Measurements from ENCODE around the gene ZACN. TPM values are rescaled to one million over a fixed set of nuclear protein-coding genes. Genes with fewer than 3 reads are reported as not detected.

The ZACN gene
- total RNA-seq, 1 donor = not detected

DNA sequence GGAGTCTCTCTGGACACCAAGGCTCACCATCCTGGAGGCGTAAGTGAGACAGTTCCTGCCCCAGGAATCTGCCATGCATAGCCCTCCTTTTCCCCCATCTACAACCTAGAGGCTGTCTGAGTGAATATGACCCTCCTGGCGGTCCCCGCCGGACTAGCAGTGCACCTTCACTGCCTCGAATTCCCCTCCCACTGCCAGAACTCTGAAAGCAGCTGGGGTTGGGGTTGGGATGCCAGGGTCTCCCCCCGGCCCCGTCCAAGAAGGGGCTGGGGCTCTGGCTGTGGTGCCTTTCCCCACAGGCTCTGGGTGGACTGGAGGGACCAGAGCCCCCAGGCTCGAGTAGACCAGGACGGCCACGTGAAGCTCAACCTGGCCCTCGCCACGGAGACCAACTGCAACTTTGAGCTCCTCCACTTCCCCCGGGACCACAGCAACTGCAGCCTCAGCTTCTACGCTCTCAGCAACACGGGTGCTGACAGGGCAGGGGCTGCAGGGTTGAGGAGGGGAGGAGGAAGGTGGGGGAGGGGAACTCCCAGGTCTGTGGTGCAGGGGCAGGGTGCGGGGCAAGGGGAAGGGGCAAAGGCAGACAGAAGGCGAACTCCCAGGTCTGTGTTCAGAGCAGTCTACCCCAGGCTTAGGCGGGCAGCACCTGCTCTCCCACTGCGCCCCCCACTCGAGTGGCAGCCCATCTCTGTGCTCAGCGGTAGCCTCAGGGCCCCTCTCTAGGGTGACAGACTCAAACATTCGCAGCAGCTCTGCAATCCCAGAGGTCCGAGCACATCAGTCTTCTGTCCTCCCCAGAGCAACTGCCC is 1.2 kb downstream of the ZACN start:
- Histone ChIP-seq H2AFZ (ENCODE audit: low read length) (no peak overlapping the region), H3K4me3 (ENCODE audit: insufficient read depth, low read length) (no peak overlapping the region), H3K4me2 (ENCODE audit: insufficient read depth, low read length) (no peak overlapping the region), H3K36me3 (ENCODE audit: insufficient read depth, low read length) (peaks cover 13% of the 10 kb centered on the region), H3K27ac (ENCODE audit: low read depth, low read length) (no peak overlapping the region), H3K27me3 (ENCODE audit: insufficient read depth, low read length) (peaks cover 48% of the 10 kb centered on the region), H3K4me1 (ENCODE audit: insufficient read depth, low read length) (no peaks in the 10 kb centered on the region), H3K9me3 (ENCODE audit: low read depth, low read length) (no peaks in the 10 kb centered on the region), H3K79me2 (ENCODE audit: insufficient read depth, low read length) (no peaks in the 10 kb centered on the region), H4K20me1 (ENCODE audit: insufficient read depth, low read length) (peaks cover 7% of the 10 kb centered on the region)
- TF ChIP-seq, protein P1, sequence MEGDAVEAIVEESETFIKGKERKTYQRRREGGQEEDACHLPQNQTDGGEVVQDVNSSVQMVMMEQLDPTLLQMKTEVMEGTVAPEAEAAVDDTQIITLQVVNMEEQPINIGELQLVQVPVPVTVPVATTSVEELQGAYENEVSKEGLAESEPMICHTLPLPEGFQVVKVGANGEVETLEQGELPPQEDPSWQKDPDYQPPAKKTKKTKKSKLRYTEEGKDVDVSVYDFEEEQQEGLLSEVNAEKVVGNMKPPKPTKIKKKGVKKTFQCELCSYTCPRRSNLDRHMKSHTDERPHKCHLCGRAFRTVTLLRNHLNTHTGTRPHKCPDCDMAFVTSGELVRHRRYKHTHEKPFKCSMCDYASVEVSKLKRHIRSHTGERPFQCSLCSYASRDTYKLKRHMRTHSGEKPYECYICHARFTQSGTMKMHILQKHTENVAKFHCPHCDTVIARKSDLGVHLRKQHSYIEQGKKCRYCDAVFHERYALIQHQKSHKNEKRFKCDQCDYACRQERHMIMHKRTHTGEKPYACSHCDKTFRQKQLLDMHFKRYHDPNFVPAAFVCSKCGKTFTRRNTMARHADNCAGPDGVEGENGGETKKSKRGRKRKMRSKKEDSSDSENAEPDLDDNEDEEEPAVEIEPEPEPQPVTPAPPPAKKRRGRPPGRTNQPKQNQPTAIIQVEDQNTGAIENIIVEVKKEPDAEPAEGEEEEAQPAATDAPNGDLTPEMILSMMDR (IDR thresholded peaks at IDR 0.05; ENCODE audit: extremely low read depth, low read depth, low read length) = peak; percentile 9
- DNase-seq (ENCODE audit: insufficient read length, low spot score, missing footprints) = peak; percentile 90

DNA sequence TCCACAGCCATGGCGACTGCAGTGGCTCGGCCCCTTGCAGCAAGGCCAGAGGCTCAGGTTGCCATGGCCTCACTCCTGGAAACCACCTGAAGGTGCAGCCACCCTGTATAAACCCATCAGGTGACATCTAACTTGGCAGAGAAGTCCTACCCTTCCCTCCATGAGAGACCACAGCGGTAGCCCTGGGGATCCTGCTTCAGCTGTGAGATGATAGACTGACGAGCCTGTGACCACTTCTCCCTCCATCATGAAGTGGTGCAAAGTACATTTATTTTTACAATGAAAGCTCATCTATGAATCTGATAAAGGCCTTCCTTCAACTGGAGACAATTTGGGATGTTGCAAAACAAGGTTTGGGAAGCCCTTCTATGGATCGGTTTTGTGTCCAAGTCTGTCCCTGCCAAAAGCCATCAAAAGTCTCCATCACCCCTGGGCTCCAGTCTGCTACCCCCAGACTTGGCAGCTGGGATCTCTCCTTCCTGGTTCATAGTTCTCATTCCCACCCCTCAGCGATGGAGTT is 1.8 kb downstream of the ZACN start:
- H4K20me1 ChIP-seq (ENCODE audit: insufficient read depth, low read length) = peaks cover 7% of the 10 kb centered on the region
- no peak overlapping the region for H2AFZ ChIP-seq (ENCODE audit: low read length)
- no peak for DNase-seq (ENCODE audit: insufficient read length, low spot score, missing footprints)
- no peak overlapping the region for H3K27ac ChIP-seq (ENCODE audit: low read depth, low read length)
- peaks cover 42% of the 10 kb centered on the region for H3K27me3 ChIP-seq (ENCODE audit: insufficient read depth, low read length)
- TF ChIP-seq, protein P1 (IDR thresholded peaks at IDR 0.05; ENCODE audit: extremely low read depth, low read depth, low read length) = no peak
- H3K36me3 ChIP-seq (ENCODE audit: insufficient read depth, low read length) = peaks cover 19% of the 10 kb centered on the region
- no peaks in the 10 kb centered on the region for H3K79me2 ChIP-seq (ENCODE audit: insufficient read depth, low read length)
- H3K4me2 ChIP-seq (ENCODE audit: insufficient read depth, low read length) = no peak overlapping the region
- no peak overlapping the region for H3K4me3 ChIP-seq (ENCODE audit: insufficient read depth, low read length)
- H3K9me3 ChIP-seq (ENCODE audit: low read depth, low read length) = no peaks in the 10 kb centered on the region
- no peaks in the 10 kb centered on the region for H3K4me1 ChIP-seq (ENCODE audit: insufficient read depth, low read length)

DNA sequence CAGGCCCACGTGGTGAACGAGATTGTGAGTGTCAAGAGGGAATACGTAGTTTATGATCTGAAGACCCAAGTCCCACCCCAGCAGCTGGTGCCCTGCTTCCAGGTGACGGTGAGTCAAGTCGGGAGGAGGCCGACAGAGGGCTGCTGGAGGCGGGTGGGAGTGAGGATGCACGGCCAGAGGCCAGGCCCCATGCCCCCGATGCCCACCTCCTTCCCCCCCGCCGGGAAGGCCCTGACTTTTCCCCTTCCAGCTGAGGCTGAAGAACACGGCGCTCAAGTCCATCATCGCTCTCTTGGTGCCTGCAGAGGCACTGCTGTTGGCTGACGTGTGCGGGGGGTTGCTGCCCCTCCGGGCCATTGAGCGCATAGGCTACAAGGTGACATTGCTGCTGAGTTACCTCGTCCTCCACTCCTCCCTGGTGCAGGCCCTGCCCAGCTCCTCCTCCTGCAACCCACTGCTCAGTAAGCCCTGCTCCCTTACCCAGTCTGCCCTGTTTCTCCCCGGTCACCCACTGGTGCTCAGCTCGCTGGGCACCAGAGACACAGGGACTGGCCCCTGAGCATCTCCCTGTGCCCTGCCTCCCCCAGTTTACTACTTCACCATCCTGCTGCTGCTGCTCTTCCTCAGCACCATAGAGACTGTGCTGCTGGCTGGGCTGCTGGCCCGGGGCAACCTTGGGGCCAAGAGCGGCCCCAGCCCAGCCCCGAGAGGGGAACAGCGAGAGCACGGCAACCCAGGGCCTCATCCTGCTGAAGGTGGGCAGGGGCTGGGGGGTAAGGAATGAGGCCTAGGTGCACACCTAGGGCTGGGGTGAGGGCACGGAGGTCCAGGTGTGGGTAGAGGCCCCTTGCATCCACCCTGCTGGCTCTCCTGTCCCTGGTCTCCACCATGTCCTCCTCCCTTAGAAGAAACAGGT is 2.6 kb downstream of the ZACN start:
- DNase-seq (ENCODE audit: insufficient read length, low spot score, missing footprints) = peak; percentile 76
- Histone ChIP-seq H3K4me3 (ENCODE audit: insufficient read depth, low read length) (no peak overlapping the region), H2AFZ (ENCODE audit: low read length) (no peak overlapping the region), H3K27ac (ENCODE audit: low read depth, low read length) (no peak overlapping the region), H3K36me3 (ENCODE audit: insufficient read depth, low read length) (peaks cover 26% of the 10 kb centered on the region), H3K4me1 (ENCODE audit: insufficient read depth, low read length) (no peaks in the 10 kb centered on the region), H3K79me2 (ENCODE audit: insufficient read depth, low read length) (no peaks in the 10 kb centered on the region), H4K20me1 (ENCODE audit: insufficient read depth, low read length) (peaks cover 7% of the 10 kb centered on the region), H3K4me2 (ENCODE audit: insufficient read depth, low read length) (no peak overlapping the region), H3K9me3 (ENCODE audit: low read depth, low read length) (no peaks in the 10 kb centered on the region), H3K27me3 (ENCODE audit: insufficient read depth, low read length) (peaks cover 35% of the 10 kb centered on the region)
- TF ChIP-seq, protein P1 (IDR thresholded peaks at IDR 0.05; ENCODE audit: extremely low read depth, low read depth, low read length) = no peak

Data from osteoblast (primary cell).